Esophagus muscularis mucosa (tissue), 4 donors: ENCODE data around the gene KCNMB2. TPM values are rescaled to one million over a fixed set of nuclear protein-coding genes. Genes with fewer than 3 reads are reported as not detected.

ENCODE experiments used
- DNase-seq: peaks from one replicate; pipeline ENCODE4 v3.0.0-alpha.2; 2017; ENCODE audit errors: extremely low spot score
- H3K27ac ChIP-seq, 4 donors: fragments of 200-600 bp; sonication (generic); replicated peaks in 1 of 4; 1 replicate in 3 of 4; 2 replicates in 1 of 4; pipeline ENCODE4 v1.5.1; 2016 to 2019; ENCODE audit warnings: mild to moderate bottlenecking in 1 of 4
- H3K27me3 ChIP-seq, 4 donors: fragments of 200-600 bp; sonication (generic); one replicate each; pipeline versions ENCODE4 v1.5.1 to v1.6.0; 2016 to 2019
- H3K36me3 ChIP-seq, 4 donors: fragments of 200-600 bp; sonication (generic); one replicate each; pipeline ENCODE4 v1.5.1; 2016 to 2019
- H3K4me1 ChIP-seq, 4 donors: fragments of 200-600 bp; sonication (generic); one replicate each; pipeline ENCODE4 v1.5.1; 2016 to 2019
- H3K4me3 ChIP-seq, 4 donors: fragments of 200-600 bp; sonication (generic); 1 replicate in 2 of 4; 2 replicates in 2 of 4; pipeline ENCODE4 v1.5.1; 2016 to 2019; ENCODE audit warnings: mild to moderate bottlenecking in 4 of 4, moderate library complexity in 1 of 4
- H3K9me3 ChIP-seq, 4 donors: fragments of 200-600 bp; sonication (generic); 1 replicate in 3 of 4; 2 replicates in 1 of 4; pipeline ENCODE4 v1.5.1; 2016 to 2019
- EP300 ChIP-seq: sonication (generic); formaldehyde crosslinking; IDR thresholded peaks from one replicate; pipeline ENCODE4 v1.6.1; 2017; ENCODE audit warnings: antibody characterized with exemption
- POLR2A ChIP-seq: fragments of 450-650 bp; IDR thresholded peaks from one replicate; pipeline ENCODE4 v1.6.1; 2017; ENCODE audit warnings: antibody characterized with exemption, moderate library complexity, mild to moderate bottlenecking, low read depth
- POLR2AphosphoS5 ChIP-seq, 2 donors: sonication (generic); formaldehyde crosslinking; IDR thresholded peaks; one replicate each; pipeline ENCODE4 v1.6.1; 2017; ENCODE audit warnings: antibody characterized with exemption in 2 of 2
- WGBS: methylation state at CpG from one replicate; pipeline ENCODE4 v1.1.5; 2018; 5-methylcytosine and 5-hydroxymethylcytosine counted together
- intact Hi-C: fragments of 100-400 bp; cut with DNase I; formaldehyde crosslinking; loops from one replicate; pipeline ENCODE4 v1.15.1; 2023
- total RNA-seq, 4 donors: library from RNA; depleted of rRNA; stranded (reverse); fragments of >200 nt; gene quantifications; one replicate each; pipeline versions ENCODE4 v1.1.0 to v1.2.1, GENCODE V29; 2016
- TF ChIP-seq, protein P1 (sequence below), 3 experiments: fragments of 200-600 bp in 2 of 3; fragments of 450-650 bp in 1 of 3; sonication (generic) in 2 of 3; IDR thresholded peaks; one replicate each; pipeline ENCODE4 v1.5.1; 2017 to 2019; ENCODE audit warnings: antibody characterized with exemption in 3 of 3, mild to moderate bottlenecking in 2 of 3, moderate library complexity in 1 of 3

Gene KCNMB2
- total RNA-seq, 4 donors from 2014 or later, result 0.17 to 0.40 TPM; not detected in 2

DNA sequence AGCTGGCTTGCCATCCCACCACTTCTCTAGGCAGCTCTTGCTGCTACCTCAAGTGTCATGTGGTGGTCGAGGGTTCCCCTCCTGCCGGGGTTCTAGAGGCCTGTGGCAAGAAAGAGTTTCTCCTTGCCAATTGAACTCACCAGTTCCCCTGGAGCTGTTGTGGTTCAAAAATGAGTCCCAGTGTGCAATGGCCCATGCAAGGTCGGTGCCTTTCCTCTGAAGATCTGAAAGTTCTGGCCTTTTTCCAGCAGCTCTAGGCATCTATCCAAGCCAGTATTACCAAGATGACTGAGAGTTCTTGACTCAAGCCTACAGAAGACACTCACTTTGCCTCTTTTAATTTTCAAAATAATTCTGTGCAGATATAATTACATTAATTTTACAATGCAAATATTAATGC, 163.6 kb downstream of the KCNMB2 start:
- H3K36me3 ChIP-seq, result no peaks in the 10 kb centered on the region
- intact Hi-C loops, result no loop called here
- TF ChIP-seq, protein P1, sequence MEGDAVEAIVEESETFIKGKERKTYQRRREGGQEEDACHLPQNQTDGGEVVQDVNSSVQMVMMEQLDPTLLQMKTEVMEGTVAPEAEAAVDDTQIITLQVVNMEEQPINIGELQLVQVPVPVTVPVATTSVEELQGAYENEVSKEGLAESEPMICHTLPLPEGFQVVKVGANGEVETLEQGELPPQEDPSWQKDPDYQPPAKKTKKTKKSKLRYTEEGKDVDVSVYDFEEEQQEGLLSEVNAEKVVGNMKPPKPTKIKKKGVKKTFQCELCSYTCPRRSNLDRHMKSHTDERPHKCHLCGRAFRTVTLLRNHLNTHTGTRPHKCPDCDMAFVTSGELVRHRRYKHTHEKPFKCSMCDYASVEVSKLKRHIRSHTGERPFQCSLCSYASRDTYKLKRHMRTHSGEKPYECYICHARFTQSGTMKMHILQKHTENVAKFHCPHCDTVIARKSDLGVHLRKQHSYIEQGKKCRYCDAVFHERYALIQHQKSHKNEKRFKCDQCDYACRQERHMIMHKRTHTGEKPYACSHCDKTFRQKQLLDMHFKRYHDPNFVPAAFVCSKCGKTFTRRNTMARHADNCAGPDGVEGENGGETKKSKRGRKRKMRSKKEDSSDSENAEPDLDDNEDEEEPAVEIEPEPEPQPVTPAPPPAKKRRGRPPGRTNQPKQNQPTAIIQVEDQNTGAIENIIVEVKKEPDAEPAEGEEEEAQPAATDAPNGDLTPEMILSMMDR (IDR thresholded peaks at IDR 0.05), result no peak
- TF ChIP-seq POLR2A (no peak), POLR2AphosphoS5 (IDR thresholded peaks at IDR 0.05) (no peak), EP300 (no peak)
- H3K9me3 ChIP-seq, result peaks cover 0 to 14% (median 9%) of the 10 kb centered on the region in 4 donors
- no peak overlapping the region for H3K4me3 ChIP-seq
- H3K27me3 ChIP-seq, result no peaks in the 10 kb centered on the region
- no peak for DNase-seq
- WGBS, result 70% methylated on average over 3 of the region's 3 CpGs
- peaks cover 0 to 12% (median 6%) of the 10 kb centered on the region in 4 donors for H3K4me1 ChIP-seq
- no peak overlapping the region for H3K27ac ChIP-seq

DNA sequence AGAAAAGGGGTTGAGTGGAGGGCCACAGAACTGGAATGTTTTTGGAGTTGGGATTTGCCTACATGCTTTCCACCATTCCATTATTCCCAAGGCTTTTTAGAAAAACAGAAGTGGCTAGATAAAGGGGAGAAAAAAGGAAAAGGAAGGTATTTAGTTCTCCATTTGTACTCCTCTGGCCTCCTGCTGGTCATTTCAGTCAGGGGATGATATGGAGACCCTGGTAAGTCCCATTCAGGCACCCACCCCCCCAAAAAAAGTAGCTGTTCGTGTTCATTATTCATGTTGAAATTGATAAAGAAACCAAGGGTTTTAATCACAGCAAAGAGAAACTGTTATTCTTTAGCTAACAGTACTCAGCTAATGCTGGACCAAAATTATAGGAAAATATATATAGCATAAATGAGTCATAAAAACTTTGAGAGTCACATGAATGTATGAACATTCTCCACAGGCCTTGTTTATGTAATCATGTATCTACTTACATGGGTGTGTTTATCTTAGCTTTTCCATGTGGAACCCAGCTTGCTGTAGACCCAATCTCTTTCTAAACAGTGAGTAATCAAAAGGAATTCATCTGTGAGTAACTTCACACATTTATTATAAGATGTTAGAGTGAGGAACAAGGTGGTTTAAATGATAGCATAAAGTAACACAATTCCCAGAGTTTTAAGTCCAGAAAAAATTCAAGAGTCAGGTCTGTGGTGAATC, 167.2 kb downstream of the KCNMB2 start:
- peaks cover 0 to 25% (median 8%) of the 10 kb centered on the region in 4 donors for H3K4me1 ChIP-seq
- TF ChIP-seq EP300 (no peak), POLR2AphosphoS5 (IDR thresholded peaks at IDR 0.05) (no peak), POLR2A (no peak)
- TF ChIP-seq, protein P1 (IDR thresholded peaks at IDR 0.05), result no peak
- H3K27ac ChIP-seq, result no peak overlapping the region
- 15% methylated on average over 1 of the region's 1 CpG for WGBS
- intact Hi-C loops, result no loop called here
- peaks cover 0 to 4% (median under 1%) of the 10 kb centered on the region in 4 donors for H3K9me3 ChIP-seq
- H3K4me3 ChIP-seq, result no peak overlapping the region
- no peak for DNase-seq
- H3K27me3 ChIP-seq, result no peaks in the 10 kb centered on the region
- no peaks in the 10 kb centered on the region for H3K36me3 ChIP-seq

GRCh38 chr3:178705925-178706324, 169.7 kb downstream of the KCNMB2 start:
- intact Hi-C loops, result no loop called here
- WGBS, result 67% methylated on average over 4 of the region's 4 CpGs
- Histone ChIP-seq H3K4me1 (peaks cover 0 to 36% (median 16%) of the 10 kb centered on the region in 4 donors), H3K36me3 (no peaks in the 10 kb centered on the region), H3K9me3 (no peaks in the 10 kb centered on the region), H3K4me3 (no peak overlapping the region), H3K27me3 (no peaks in the 10 kb centered on the region), H3K27ac (no peak overlapping the region)
- no peak for TF ChIP-seq EP300
- TF ChIP-seq POLR2A, result no peak
- no peak for TF ChIP-seq POLR2AphosphoS5 (IDR thresholded peaks at IDR 0.05)
- no peak for DNase-seq

DNA sequence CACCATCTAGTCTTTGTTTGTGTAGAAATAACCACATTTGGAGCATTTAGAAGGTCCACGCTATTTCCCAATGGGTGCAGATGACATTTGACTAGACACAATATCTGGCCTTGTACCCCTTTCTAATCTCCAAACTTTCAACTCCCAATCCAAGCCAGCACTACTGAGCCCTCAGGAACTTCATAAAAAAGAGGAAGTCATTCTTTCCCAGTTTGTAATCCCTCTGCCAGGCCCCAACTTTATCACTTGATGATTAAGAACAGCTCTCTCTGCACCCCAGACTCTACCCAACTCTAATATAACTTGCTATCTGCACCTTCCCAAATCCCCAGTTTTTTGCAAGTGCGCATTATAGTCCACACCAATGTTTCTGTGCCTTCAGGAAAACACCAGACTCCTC, 170.2 kb downstream of the KCNMB2 start:
- peaks cover 0 to 36% (median 16%) of the 10 kb centered on the region in 4 donors for H3K4me1 ChIP-seq
- no peaks in the 10 kb centered on the region for H3K27me3 ChIP-seq
- TF ChIP-seq POLR2AphosphoS5 (IDR thresholded peaks at IDR 0.05) (no peak), EP300 (no peak), POLR2A (no peak)
- H3K27ac ChIP-seq, result no peak overlapping the region
- H3K36me3 ChIP-seq, result no peaks in the 10 kb centered on the region
- WGBS, result 98% methylated on average over 2 of the region's 2 CpGs
- no peaks in the 10 kb centered on the region for H3K9me3 ChIP-seq
- no peak overlapping the region for H3K4me3 ChIP-seq
- DNase-seq, result no peak
- intact Hi-C loops, result no loop called here

DNA sequence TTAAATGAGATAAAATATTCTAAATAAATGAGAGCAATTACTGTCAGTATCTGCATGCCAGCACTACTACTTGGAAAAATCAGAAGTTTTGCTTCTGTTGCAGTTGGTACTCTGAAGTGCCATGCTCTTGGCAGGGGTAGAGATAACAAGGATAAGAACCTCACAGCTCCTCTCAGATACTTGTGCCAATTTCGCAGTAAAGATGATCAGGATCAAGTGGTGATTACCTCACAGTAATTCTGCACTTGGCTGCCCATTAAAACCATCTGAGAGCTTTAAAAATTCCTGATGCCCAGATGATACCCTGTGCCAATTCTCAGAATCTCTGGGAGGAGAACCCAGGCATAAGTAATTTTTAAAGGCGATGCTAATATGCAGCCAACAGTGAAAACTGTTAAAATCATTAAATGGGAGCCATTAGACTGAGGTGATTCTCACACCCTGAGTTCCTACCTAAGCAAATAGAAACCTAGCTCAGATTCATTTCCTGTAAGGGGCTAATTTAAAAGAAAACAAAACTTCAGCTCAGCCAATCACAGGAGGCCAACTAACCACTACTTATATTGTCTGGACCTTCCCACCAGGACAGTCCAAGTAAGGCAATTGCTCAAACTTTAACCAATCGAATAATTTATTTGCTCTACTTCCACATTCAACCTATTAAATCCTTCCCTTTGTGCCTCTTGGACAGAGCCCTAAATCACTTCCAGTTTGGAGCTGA, 171.2 kb downstream of the KCNMB2 start:
- intact Hi-C loops, result no loop called here
- DNase-seq, result no peak
- Histone ChIP-seq H3K4me3 (no peak overlapping the region), H3K27ac (no peak overlapping the region), H3K36me3 (no peaks in the 10 kb centered on the region), H3K4me1 (peaks cover 0 to 36% (median 18%) of the 10 kb centered on the region in 4 donors), H3K27me3 (no peaks in the 10 kb centered on the region), H3K9me3 (no peaks in the 10 kb centered on the region)
- 77% methylated on average over 3 of the region's 3 CpGs for WGBS
- TF ChIP-seq POLR2AphosphoS5 (IDR thresholded peaks at IDR 0.05), result no peak
- no peak for TF ChIP-seq POLR2A
- TF ChIP-seq, protein P1 (IDR thresholded peaks at IDR 0.05), result no peak
- no peak for TF ChIP-seq EP300
